GM08714 (cell line): Measurements from ENCODE around the gene SRSF5.
"Not testable (repeated sequence)": the region's sequence is repeated elsewhere in the genome, so short reads cannot be mapped to it uniquely, and the experiment has no call there.

Source experiments
- H3K4me3 ChIP-seq: fragments of 200-500 bp; sonication (Bioruptor generic); 2 replicates; pipeline ENCODE4 v1.5.1; 2014; ENCODE audit warnings: mild to moderate bottlenecking, low read length, inconsistent platforms
- ZNF274 ChIP-seq: IDR thresholded peaks from 2 replicates; pipeline ENCODE4 v1.6.1; 2012; ENCODE audit warnings: mild to moderate bottlenecking, low read depth, low read length

Gene SRSF5

DNA sequence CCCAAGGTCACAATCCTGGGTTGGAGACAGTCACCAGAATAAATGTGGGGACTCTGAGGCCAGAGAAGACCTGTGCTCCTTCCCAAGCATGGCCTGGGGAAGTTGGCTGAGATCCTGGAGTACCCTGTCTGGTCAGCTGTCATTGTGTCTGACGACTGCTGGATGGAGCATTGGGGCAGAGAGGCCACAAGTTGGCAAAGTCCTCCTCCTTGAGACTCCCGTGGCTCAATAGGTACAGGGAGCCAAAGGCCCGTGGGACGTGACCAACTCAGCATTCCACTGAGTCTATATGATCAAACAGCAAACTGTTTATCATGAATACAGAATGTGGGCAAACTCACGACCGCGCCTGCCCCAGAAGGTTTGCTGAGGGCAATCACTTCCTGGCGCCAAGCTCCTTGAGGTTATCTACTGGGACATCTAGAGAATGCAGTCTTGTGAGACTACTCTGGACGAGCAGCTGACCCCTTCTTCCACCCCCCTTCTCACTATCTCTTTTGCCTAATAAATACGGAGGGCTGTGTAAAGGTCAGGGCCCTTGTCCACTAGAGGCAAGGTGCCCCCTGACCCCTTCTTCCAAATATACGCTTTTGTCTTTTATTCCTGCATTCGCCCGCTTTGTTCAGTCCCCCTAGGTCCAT is 44.4 kb downstream of the SRSF5 start:
- no peak for TF ChIP-seq ZNF274
- no peak overlapping the region for H3K4me3 ChIP-seq

DNA sequence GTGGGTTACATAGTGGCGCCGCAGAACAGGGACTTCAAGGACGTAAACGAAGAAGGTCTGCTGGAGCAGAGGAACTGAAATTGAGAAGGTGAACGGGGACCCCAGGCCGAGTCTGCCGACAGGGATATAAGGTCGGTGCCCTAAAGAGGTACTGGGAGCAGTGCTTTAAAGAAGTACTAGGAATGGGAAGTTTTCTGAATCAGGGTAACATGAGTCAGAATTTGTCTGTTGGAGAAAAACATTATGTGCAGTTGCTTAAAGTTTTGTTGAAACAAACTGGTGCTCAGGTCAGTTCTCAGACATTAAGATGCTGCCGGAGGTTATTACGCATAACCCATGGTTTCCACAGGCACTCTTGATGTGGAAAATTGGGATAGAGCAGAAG is 44.9 kb downstream of the SRSF5 start:
- no peak overlapping the region for H3K4me3 ChIP-seq
- TF ChIP-seq ZNF274 = no peak

DNA sequence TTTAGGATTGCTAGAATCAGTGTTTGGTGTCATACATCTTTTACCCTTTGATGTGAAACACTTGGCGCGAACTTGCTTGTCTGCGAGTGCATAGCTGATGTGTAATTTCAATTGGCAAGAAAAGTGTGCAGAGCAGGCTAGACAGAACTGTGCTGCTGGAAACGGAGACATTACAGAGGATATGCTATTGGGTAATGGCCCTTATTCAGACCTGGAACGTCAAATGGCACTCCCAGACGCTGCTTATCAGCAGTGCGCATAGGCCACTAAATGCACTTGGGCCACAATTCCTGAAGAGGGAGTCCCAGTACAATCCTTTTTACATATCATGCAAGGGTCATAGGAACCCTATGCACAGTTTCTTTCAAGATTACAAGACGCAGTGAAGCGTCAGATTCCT is 45.8 kb downstream of the SRSF5 start:
- TF ChIP-seq ZNF274 = no peak

DNA sequence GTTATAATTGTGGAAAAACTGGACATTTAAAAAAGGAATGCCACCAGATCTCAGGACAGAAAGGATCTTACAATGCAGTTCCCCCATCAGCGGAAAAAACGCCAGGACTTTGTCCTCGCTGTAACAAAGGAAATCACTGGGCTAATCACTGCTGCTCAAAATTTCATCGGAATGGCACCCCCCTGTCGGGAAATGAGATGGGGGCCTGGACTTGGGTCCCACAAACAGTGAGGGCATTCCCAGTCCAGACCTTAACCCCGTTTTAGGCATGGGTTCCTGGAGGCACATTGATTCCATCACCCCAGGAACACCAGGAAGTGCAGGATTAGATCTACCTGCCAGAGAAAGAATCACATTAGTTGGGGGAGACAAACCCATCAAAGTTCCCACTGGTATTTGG is 46.4 kb downstream of the SRSF5 start:
- not testable (repeated sequence) for H3K4me3 ChIP-seq

More for the DNA sequence above, 45.8 kb downstream of the SRSF5 start:
- no peak overlapping the region for H3K4me3 ChIP-seq

DNA sequence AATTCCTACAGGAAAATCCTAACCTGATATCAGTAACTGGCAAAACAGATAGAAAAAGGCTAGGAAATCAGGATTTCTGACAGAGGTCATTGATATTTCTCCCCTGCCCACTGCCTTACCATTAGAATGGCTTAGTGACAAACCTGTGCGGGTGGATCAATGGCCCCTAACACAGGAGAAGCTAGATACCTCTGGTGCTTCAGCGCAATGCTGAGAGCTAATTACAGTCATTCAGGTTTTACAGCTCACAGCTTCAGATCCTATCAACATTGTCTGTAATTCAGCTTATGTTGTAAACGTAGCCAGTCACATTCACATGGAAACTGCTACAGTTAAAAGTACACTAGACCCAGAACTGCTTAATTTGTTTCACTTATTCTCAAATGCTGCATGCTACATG is 47.5 kb downstream of the SRSF5 start:
- no peak overlapping the region for H3K4me3 ChIP-seq
- no peak for TF ChIP-seq ZNF274

DNA sequence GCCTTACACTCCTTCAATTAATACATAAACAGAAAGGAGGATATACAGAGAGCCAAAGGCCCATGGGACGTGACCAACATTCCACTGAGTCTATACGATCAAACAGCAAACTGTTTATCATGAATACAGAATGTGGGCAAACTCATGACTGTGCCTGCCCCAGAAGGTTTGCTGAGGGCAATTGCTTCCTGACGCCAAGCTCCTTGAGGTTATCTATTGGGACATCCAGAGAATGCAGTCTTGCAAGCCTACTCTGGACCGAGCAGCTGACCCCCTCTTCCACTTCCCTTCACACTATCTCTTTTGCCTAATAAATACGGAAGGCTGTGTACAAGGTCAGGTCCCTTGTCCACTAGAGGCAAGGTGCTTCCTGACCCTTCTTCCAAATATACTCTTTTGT is 48.6 kb downstream of the SRSF5 start:
- no peak overlapping the region for H3K4me3 ChIP-seq
- TF ChIP-seq ZNF274 = no peak

DNA sequence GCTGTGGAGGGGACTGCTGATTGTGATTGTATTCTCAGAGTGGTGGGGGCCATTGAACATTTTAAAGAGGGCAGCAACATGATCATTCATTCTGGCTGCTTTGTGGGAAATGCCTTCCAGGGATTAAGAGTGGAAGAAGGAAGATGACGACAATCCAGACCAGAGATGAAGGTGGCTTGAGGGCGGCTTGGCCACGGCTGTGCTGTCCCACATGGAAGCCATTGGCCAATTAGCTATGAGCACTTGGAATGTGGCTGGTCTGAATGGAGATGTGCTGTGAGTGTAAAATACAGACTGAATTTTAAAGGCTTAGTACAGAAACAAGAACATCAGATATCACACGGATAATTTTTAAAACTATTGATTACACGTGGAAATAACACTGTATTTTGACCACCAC is 49.3 kb downstream of the SRSF5 start:
- no peak for TF ChIP-seq ZNF274
- H3K4me3 ChIP-seq = no peak overlapping the region

DNA sequence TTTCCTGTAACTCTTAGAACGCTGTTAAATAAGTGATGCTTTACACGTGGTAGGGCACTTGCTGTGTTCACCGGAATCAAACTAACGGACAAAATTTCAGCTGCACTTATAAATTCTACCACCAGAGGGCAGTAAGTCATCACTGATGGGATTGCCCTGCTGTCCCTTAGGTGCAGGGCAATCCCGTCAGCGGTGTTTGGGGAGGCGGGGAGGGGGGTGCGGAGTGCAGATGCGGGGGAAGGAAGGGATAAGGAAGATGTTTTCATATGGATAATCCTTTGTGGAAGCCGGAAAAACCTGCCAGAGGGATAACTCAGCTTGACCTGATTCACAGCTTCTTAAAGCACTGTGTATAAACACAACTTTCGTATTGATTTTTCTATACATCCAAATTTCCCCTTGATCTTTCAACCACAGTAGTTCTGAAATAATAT is 51.8 kb downstream of the SRSF5 start:
- no peak overlapping the region for H3K4me3 ChIP-seq
- no peak for TF ChIP-seq ZNF274

DNA sequence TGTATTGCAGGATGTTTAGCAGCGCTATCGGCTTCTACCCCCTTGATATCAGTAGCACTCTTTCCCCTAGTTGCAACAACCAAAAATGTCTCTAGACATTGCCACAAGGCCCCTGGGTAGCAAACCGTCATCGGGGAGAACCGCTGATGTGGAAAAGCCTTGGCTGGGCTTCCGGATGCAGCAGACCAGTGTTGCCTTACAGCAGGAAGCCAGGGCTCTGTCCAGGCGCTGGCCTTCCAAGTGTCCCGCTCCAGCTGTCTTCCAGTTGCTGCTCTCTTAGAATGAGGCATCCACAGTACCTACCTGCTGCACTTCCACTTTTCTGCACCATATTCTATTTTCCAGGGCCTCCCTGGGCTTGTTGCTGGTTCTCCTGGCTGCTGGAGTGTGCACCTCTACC is 52.7 kb downstream of the SRSF5 start:
- no peak for TF ChIP-seq ZNF274
- H3K4me3 ChIP-seq = no peak overlapping the region

DNA sequence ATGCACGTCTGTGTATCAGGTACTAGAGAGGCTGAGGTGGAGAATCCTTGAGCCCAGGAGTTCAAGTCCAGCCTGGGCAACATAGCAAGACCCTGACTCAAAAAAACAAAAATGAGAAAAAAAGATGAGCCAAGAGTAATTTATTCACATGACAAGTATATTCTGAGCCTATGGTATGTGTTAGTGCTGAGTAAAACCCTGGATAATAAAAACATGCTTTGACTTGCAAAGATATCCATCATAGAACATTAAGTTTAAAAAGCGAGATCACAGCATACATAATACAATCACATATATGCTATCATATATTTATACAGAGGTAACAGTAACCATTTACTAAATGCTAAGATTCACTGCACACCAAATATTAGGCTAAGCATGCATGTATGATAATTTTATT is 54.0 kb downstream of the SRSF5 start:
- TF ChIP-seq ZNF274 = no peak
- H3K4me3 ChIP-seq = no peak overlapping the region
